Calu3 (cell line): Measurements from ENCODE around the gene CRYZL1. TPM values are rescaled to one million over a fixed set of nuclear protein-coding genes. Genes with fewer than 3 reads are reported as not detected.

Source experiments
- BruUV-seq: library from RNA; stranded (reverse); fragments of 400-500 nt; replicated peaks from 2 replicates; lab custom pipeline; 2021; lab: Mats Ljungman, UMichigan
- CTCF ChIA-PET: fragments of 300-600 bp; sonication (Branson Sonifier 250); formaldehyde crosslinking; loops from one replicate; lab custom pipeline; 2022; ENCODE audit warnings: antibody characterized with exemption; lab: Charles Lee
- DNase-seq: peaks from one replicate; pipeline ENCODE4 v3.0.0; 2022
- H3K27ac Mint-ChIP-seq: one replicate; pipeline ENCODE4 v1.8.0; 2022; ENCODE audit warnings: mixed read lengths; ENCODE audit not compliant: unreplicated experiment
- H3K27me3 Mint-ChIP-seq: one replicate; pipeline ENCODE4 v1.8.0; 2022; ENCODE audit warnings: mixed read lengths; ENCODE audit not compliant: unreplicated experiment
- H3K36me3 Mint-ChIP-seq: one replicate; pipeline ENCODE4 v1.8.0; 2022; ENCODE audit warnings: mild to moderate bottlenecking, moderate library complexity, mixed read lengths; ENCODE audit not compliant: insufficient read depth, unreplicated experiment
- H3K4me1 Mint-ChIP-seq: one replicate; pipeline ENCODE4 v1.8.0; 2022; ENCODE audit warnings: mild to moderate bottlenecking, low read depth, mixed read lengths; ENCODE audit not compliant: unreplicated experiment
- H3K4me3 Mint-ChIP-seq: one replicate; pipeline ENCODE4 v1.8.0; 2022; ENCODE audit warnings: mild to moderate bottlenecking, low read depth, moderate library complexity, mixed read lengths; ENCODE audit not compliant: unreplicated experiment
- H3K9me3 Mint-ChIP-seq: one replicate; pipeline ENCODE4 v1.8.0; 2022; ENCODE audit warnings: low read depth, mixed read lengths; ENCODE audit not compliant: unreplicated experiment
- CTCF ChIP-seq: fragments of 200-600 bp; IDR thresholded peaks from one replicate; pipeline ENCODE4 v1.8.0; 2022; ENCODE audit warnings: antibody characterized with exemption; ENCODE audit not compliant: unreplicated experiment
- intact Hi-C: fragments of 100-400 bp; cut with micrococcal nuclease; formaldehyde crosslinking; loops from one replicate; pipeline ENCODE4 v1.10.0; 2022; ENCODE audit not compliant: unreplicated experiment
- total RNA-seq: library from RNA; stranded (reverse); gene quantifications from 2 replicates; pipeline ENCODE4 v1.2.3, GENCODE V29; 2022

Gene CRYZL1
- total RNA-seq, 1 experiment from 2014 or later: 22.1 TPM

- TSS peak; percentile 35 for BruUV-seq
- Mint-ChIP-seq H3K27me3 (no peaks in the 10 kb centered on the region), H3K4me3 (peak overlapping the region; percentile 77), H3K36me3 (peaks cover 28% of the 10 kb centered on the region), H3K9me3 (no peaks in the 10 kb centered on the region), H3K27ac (peak overlapping the region; percentile 13), H3K4me1 (peaks cover 6% of the 10 kb centered on the region)
- intact Hi-C loops: loop anchor here (5.0 to 10.0 kb wide), 2 partner anchors 44 to 141 kb away; no protein-coding TSS in a partner anchor
- CTCF ChIA-PET: no interaction called here
- no peak for DNase-seq
- no peak for TF ChIP-seq CTCF
Observed at GRCh38 chr21:33643658-33644311, 2.2 kb upstream of the CRYZL1 start.

GRCh38 chr21:33642896-33643657 lies 1.5 kb upstream of the CRYZL1 start:
- Mint-ChIP-seq H3K4me3 (peak overlapping the region; percentile 77), H3K27me3 (no peaks in the 10 kb centered on the region), H3K36me3 (peaks cover 28% of the 10 kb centered on the region), H3K27ac (peak overlapping the region; percentile 13), H3K4me1 (no peaks in the 10 kb centered on the region), H3K9me3 (no peaks in the 10 kb centered on the region)
- peak; percentile 19 for DNase-seq
- BruUV-seq: no TSS peak
- CTCF ChIA-PET: no interaction called here
- no peak for TF ChIP-seq CTCF
- intact Hi-C loops: loop anchor here (5.0 to 10.0 kb wide), 2 partner anchors 44 to 142 kb away; no protein-coding TSS in a partner anchor

- peak; percentile 98 for DNase-seq
- CTCF ChIA-PET: no interaction called here
- peak within 1 kb of the TSS; percentile 75 for H3K27ac Mint-ChIP-seq
- no peaks in the 10 kb centered on the region for H3K4me1 Mint-ChIP-seq
- H3K36me3 Mint-ChIP-seq: peaks cover 28% of the 10 kb centered on the region
- H3K27me3 Mint-ChIP-seq: no peaks in the 10 kb centered on the region
- intact Hi-C loops: loop anchor here (5.0 to 10.0 kb wide), 2 partner anchors 45 to 143 kb away; no protein-coding TSS in a partner anchor
- no peaks in the 10 kb centered on the region for H3K9me3 Mint-ChIP-seq
- peak within 1 kb of the TSS; percentile 77 for H3K4me3 Mint-ChIP-seq
- BruUV-seq: no TSS peak
- TF ChIP-seq CTCF: no peak
Observed at GRCh38 chr21:33642027-33642895, 720 bp upstream of the CRYZL1 start, which contains the start of gene ITSN1. TSS of gene ITSN1 (plus strand) at chr21:33642501. CDS start at chr21:33718829, 76,328 bp downstream.

GRCh38 chr21:33640697-33641351 lies 717 bp downstream of the CRYZL1 start:
- no peak for TF ChIP-seq CTCF
- intact Hi-C loops: loop anchor here (5.0 to 10.0 kb wide), 2 partner anchors 46 to 144 kb away; no protein-coding TSS in a partner anchor
- Mint-ChIP-seq H3K4me1 (no peaks in the 10 kb centered on the region), H3K4me3 (peak overlapping the region; percentile 77), H3K36me3 (peaks cover 28% of the 10 kb centered on the region), H3K27me3 (no peaks in the 10 kb centered on the region), H3K27ac (peak overlapping the region; percentile 75), H3K9me3 (no peaks in the 10 kb centered on the region)
- BruUV-seq: TSS peak; percentile 74
- CTCF ChIA-PET: no interaction called here
- no peak for DNase-seq
